GM13977 (cell line): ENCODE measurements around the gene TMEM140.

ENCODE experiments used
- DNase-seq: peaks from one replicate; pipeline ENCODE4 v3.0.0; 2012; ENCODE audit warnings: low spot score
- CTCF ChIP-seq: IDR thresholded peaks from 2 replicates; pipeline ENCODE4 v1.5.1; 2012; ENCODE audit warnings: mild to moderate bottlenecking, control low read depth; ENCODE audit not compliant: insufficient read depth; ENCODE audit errors: extremely low read depth, missing control alignments
- in situ Hi-C: fragments of 300-500 bp; cut with MboI; formaldehyde crosslinking; loops from one replicate; pipeline ENCODE4 v1.12.0; 2022; ENCODE audit warnings: low sequenced_read_pairs, low pct_unique_long_range_greater_than_20kb, mixed read lengths, inconsistent platforms; ENCODE audit not compliant: unreplicated experiment

Gene TMEM140

GRCh38 chr7:135186841-135187253 lies 39.0 kb downstream of the TMEM140 start:
- peak; percentile 82 for DNase-seq
- in situ Hi-C loops, result no loop called here
- peak; percentile 17 for TF ChIP-seq CTCF

GRCh38 chr7:135188298-135188984 lies 40.6 kb downstream of the TMEM140 start:
- in situ Hi-C loops, result no loop called here
- peak; percentile 59 for DNase-seq
- TF ChIP-seq CTCF, result no peak

DNA sequence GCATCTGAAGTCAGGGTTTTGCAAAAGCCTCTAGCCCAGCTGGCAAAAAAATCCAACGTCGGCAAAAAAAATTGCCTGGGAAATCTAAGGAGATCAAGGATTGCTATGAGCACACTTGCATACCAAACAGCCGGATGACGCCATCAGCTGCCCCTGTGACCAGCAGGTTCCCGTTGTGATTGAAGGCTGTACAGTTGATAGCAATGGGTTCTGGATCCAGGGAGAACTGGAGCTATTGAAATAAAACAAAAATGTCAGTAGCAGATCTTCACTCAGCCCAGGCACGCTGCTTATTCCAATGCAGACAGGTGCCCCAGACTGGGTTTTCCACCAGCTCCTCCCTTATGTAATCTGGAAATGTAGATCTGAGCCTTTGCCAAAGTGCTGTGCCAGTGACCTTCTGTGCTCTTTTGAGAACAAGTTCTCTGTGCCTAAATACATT lies 41.4 kb downstream of the TMEM140 start:
- in situ Hi-C loops, result no loop called here
- no peak for TF ChIP-seq CTCF
- no peak for DNase-seq

- no peak for TF ChIP-seq CTCF
- in situ Hi-C loops, result no loop called here
- DNase-seq, result no peak
Observed at GRCh38 chr7:135189961-135190360, 42.1 kb downstream of the TMEM140 start.

- TF ChIP-seq CTCF, result no peak
- in situ Hi-C loops, result no loop called here
- no peak for DNase-seq
Observed at GRCh38 chr7:135190703-135191102, 42.8 kb downstream of the TMEM140 start.

- no peak for TF ChIP-seq CTCF
- in situ Hi-C loops, result no loop called here
- DNase-seq, result no peak
Observed at GRCh38 chr7:135192914-135193536, 45.2 kb downstream of the TMEM140 start.
